ENCODE results near the gene POFUT2.

DNA sequence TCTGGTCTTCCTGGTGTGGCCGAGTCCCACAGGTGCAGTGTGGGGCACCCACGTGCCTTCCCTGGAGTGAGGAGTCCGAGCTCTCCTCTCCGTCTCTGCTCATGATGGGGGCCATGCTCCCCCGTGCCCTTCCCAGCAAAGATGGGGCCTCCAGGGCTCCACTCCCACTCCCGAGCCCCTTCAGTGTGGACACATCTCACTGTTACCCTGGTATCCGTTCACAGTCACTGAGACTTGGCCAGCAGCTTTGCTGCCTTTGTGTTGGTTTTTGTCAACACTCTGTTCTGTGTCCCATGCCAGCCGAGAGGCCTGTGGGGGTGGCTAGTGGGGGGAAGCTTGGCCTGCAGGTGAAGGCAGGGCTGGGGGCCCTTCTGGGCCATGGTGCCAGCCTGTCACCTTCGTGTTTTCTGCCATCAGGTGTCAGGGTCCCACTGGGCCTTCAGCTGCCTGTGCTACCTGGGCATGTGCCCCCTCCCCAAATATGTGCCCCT is 46.9 kb upstream of the POFUT2 start:
- TF ChIP-seq POLR2A (IDR thresholded peaks at IDR 0.05) (no peak), POLR2AphosphoS5 (IDR thresholded peaks at IDR 0.05) (no peak)
- TF ChIP-seq, protein P1, sequence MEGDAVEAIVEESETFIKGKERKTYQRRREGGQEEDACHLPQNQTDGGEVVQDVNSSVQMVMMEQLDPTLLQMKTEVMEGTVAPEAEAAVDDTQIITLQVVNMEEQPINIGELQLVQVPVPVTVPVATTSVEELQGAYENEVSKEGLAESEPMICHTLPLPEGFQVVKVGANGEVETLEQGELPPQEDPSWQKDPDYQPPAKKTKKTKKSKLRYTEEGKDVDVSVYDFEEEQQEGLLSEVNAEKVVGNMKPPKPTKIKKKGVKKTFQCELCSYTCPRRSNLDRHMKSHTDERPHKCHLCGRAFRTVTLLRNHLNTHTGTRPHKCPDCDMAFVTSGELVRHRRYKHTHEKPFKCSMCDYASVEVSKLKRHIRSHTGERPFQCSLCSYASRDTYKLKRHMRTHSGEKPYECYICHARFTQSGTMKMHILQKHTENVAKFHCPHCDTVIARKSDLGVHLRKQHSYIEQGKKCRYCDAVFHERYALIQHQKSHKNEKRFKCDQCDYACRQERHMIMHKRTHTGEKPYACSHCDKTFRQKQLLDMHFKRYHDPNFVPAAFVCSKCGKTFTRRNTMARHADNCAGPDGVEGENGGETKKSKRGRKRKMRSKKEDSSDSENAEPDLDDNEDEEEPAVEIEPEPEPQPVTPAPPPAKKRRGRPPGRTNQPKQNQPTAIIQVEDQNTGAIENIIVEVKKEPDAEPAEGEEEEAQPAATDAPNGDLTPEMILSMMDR (IDR thresholded peaks at IDR 0.05 in 8 of 11, conservative IDR thresholded peaks at IDR 0.05 in 3 of 11): no peak
